C4-2B (cell line): Measurements from ENCODE around the gene GAL3ST1.
A peak's percentile ranks its signal among the peaks of the same experiment; 100 is the strongest.

Experiments used
- ZFX ChIP-seq: fragments of 450-650 bp; IDR thresholded peaks from 2 replicates; pipeline ENCODE4 v1.6.1; 2017
- TF ChIP-seq, protein P1 (sequence below): fragments of 450-650 bp; conservative IDR thresholded peaks from 2 replicates; pipeline ENCODE4 v1.5.1; 2017; ENCODE audit warnings: mild to moderate bottlenecking

DNA sequence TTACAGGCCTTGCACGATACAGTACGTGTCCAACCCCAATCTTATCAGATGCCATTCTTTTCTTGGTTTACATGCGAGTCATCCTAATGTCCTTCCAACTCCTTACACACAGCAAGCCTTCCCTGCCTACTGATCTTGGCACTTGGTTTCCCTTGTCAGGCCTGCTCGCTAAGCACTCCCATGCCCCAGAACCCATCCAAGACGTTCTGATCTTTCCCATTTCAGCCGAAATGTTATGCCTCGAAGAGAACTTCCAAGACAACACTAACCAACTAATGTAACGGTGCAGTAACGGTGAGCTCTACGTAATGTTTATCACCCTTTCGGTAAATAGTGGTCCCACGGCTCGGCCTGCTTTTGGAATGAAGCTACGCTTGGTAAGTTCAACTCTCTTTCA is 16.7 kb upstream of the GAL3ST1 start:
- TF ChIP-seq, protein P1, sequence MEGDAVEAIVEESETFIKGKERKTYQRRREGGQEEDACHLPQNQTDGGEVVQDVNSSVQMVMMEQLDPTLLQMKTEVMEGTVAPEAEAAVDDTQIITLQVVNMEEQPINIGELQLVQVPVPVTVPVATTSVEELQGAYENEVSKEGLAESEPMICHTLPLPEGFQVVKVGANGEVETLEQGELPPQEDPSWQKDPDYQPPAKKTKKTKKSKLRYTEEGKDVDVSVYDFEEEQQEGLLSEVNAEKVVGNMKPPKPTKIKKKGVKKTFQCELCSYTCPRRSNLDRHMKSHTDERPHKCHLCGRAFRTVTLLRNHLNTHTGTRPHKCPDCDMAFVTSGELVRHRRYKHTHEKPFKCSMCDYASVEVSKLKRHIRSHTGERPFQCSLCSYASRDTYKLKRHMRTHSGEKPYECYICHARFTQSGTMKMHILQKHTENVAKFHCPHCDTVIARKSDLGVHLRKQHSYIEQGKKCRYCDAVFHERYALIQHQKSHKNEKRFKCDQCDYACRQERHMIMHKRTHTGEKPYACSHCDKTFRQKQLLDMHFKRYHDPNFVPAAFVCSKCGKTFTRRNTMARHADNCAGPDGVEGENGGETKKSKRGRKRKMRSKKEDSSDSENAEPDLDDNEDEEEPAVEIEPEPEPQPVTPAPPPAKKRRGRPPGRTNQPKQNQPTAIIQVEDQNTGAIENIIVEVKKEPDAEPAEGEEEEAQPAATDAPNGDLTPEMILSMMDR: no peak
- peak; percentile 53; the same call in 1 of the 2 replicates for TF ChIP-seq ZFX
